Left cardiac atrium (tissue), 4 donors: ENCODE results near the gene CPA5. TPM values are rescaled to one million over a fixed set of nuclear protein-coding genes. Genes with fewer than 3 reads are reported as not detected.
A peak's percentile ranks its signal among the peaks of the same experiment; 100 is the strongest.

Experiments
- ATAC-seq, 2 donors: fragments of 200-7000 bp; cut with Tn5 transposase; one replicate each; pipeline ENCODE4 v1.9.1; 2020; ENCODE audit warnings: mild to moderate bottlenecking in 2 of 2, moderate library complexity in 2 of 2
- DNase-seq: peaks from one replicate; pipeline ENCODE4 v3.0.0-alpha.2; 2020
- intact Hi-C, 2 donors: fragments of 100-400 bp; cut with DNase I; formaldehyde crosslinking; loops; one replicate each; pipeline versions ENCODE4 v1.14.1 to v1.15.1; 2022 to 2023
- total RNA-seq, 2 donors: library from RNA; stranded (reverse); fragmentation: NEBNext Ultra II Directional; extraction: Animal tissue kit (Norgen Biotek cat#: 25700); gene quantifications; one replicate each; pipeline ENCODE4 v1.2.1, GENCODE V29; 2021
- donor health status: DM: no; HTN: yes; CAD: no.
- donor health status: DM: no; HTN: yes; CAD: no; lungs with severe emphysema.
- donor health status: DM: yes; HTN: yes; CAD: no.
- donor health status: Dilated cardiomyopathy.

The CPA5 gene
- total RNA-seq, 2 donors from 2014 or later: not detected

DNA sequence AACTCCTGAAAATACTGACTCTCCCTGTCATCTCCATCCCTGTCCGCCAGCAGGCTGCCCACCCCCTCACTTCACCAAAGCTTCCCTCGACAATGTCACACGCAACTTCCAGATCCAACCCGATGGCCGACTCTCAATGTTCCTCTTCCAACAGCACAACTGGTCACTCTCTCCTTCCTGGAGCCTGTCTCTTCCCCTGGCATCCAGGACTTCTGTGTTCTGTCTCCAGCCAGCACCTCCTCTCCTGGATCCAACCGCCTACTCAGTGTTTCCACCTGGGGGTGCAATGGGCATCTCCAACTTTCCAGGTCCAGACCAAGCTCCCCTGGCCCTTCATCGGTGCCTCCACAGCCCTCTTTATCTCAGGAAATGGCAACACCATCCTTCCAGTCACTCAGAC is 8.6 kb downstream of the CPA5 start:
- intact Hi-C loops: no loop called here
- no peak for ATAC-seq
- no peak for DNase-seq

DNA sequence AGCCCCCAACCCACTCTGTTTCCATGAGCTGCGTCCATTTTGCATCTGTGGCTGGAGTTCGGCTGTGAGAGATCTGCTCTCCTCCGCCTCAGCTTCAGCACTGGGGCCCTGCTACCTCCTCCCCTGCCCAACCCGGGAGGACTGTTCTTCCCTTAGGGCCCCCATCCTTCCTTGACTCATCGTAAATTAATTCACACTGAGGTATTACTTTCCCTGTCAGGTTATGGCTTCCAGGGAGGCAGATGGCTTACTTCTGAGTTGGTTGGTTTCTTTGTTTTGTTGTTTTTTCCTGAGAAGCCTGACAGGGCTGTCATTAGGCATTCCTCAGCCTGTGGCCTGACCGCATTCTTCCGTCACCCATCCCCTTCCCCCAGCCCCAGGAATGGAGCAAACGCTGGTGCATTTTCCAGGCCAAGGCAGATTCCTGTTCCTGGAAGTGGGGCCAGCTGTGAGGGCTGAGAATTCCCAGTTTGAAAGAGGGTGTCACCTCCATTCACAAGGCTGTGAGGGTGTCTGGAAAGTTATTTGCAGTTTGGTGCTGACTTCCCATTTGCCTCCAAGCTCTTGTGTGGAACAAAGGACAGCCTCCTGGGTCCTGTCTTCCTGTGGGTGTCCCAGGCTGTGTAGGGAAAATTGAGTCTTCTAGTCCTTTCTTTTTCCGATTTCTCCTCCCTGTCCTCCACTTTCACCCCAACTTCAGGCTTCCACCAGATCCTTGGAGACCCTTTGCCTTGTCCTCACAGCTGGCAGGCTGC is 11.7 kb downstream of the CPA5 start:
- peak; percentile 82 to 87 for ATAC-seq
- intact Hi-C loops: no loop called here
- DNase-seq: peak; percentile 53

DNA sequence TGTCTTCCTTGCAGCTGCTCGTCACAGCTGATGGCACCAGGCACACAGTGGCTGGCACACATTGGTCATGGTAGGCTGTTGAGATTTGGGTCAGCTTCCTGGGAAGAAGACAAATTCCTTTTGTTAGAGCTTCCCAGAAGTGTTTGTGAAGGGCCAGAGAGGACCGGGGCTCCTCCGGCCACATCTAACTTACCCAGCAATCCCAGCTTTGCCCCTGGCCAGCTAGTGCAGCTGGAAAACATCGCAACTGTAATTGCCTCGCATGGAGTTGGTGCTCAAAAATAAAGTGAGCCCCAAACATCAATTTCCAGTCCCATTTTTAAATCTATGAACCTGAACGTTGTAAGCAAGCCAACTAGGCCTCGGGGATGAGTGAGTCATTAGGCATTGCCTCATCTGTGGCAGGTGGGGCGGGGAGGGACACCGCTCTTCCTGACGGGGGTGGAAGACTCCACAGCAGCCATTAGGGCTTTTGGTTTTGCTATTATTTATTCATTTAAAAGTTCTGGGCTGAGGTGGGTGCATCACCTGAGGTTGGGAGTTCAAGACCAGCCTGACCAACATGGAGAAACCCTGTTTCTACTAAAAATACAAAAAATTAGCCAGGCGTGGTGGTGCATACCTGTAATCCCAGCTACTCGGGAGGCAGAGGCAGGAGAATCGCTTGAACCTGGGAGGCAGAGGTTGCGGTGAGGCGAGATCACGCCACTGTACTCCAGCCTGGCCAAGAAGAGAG is 12.4 kb downstream of the CPA5 start:
- DNase-seq (no peak), ATAC-seq (peak; percentile 9 to 77)
- intact Hi-C loops: no loop called here

DNA sequence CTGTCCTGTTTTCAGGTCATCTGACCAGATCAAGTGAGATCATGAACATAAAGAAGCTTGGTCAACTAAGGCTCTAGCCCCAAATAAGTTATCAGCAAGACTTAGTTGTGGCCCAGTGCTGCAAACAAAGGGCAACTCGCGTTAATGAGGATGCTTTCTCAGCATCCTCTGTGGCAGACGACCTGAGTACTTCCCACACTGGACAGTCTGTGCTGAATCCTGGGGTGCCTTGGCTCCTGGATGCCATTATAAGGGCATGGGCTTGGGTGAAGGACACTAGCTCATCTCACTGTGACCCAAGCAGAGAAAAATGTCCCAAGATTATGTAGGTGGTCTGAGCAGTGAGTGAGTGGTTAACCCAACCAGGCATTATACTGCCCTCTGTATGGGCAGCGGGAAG is 13.9 kb downstream of the CPA5 start:
- DNase-seq (no peak), ATAC-seq (no peak)
- intact Hi-C loops: no loop called here

DNA sequence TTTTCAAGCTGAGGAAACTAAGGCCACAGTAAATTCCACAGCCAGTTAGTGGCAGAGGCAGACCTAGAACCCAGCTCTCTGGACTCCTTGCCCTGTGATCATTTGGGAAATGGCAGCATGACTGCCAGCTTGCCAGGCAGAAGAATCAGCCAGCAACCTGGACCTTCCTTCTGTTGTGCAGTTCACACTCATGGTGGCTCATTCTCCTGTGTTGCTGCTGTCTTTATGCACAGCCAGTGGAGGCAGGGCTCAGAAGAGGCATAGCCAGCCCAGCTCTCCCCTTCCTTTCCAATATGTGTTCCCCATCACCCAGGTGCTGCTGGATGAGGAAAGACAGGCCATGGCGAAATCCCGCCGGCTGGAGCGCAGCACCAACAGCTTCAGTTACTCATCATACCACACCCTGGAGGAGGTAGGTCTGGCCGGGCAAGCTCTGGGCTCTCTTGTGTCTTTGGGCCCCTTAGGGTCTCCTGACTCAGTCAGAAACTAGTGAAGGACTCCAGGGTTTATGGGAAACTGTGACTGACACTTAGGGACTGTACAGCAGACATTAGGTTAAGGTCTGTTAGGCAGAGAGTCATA is 14.8 kb downstream of the CPA5 start:
- intact Hi-C loops: no loop called here
- ATAC-seq: no peak
- no peak for DNase-seq

DNA sequence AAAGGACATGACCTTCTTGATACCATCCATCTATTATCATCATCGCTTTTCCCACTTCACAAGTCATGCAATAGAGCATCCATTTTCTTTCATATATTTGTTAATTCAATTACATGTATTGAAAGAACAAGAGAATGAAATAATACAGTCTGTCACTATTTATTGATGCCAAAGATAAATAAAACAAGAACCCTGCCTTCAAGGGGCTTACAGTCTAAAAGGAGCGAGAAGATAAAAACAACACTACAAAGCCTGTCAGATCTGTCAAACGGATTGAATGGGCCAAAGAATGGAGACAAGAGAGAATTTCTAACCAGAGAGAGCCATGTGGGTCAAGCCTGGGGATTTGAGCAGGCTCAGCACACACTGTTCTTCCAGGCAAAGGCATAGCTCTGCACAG is 15.9 kb downstream of the CPA5 start:
- ATAC-seq (no peak), DNase-seq (no peak)
- intact Hi-C loops: no loop called here

DNA sequence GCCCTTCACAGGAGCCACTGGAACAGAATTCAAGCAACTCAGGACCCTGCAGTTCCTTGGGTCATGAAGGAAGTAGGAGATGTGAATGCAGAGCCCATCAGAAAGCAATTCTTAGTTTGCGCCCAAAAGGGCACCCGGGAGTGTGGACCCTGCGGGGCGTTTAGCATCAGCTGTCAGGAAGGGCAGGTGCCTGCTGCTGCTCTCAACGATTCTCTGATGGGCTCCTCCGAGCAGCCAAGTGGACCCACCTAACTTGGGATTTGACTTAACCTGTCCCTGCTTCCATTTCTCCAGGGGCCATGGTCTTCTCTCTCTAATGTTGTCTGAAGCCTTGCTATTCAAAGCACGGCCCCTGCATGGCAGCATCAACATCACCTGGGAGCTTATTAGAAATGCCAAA is 17.1 kb downstream of the CPA5 start:
- no peak for ATAC-seq
- DNase-seq: no peak

DNA sequence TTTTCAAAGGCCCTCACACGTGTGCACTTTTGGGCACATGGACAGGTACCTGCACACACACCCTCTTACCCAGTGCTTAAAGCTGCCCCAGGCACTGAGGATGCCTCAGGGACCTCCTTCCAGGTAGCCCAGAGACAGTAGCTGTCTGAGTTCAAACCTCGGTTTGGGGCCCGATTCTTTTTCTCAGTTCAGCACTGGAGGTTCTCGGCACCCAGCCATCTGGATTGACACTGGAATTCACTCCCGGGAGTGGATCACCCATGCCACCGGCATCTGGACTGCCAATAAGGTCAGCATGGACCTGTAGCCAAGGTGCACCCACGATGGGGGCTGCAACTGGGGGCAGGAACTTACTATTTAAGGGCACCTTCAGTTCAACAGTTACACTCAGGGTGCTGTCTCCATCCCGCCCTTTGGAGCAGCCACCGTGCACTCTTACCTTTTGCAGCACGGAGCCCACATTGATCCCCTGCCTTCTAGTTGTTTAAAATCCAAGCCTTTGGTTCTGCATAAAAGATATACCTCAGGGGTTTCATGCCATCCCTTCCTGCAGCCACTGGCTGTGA is 17.7 kb downstream of the CPA5 start:
- intact Hi-C loops: no loop called here
- DNase-seq: no peak
- no peak for ATAC-seq

More for the DNA sequence above, 17.1 kb downstream of the CPA5 start:
- intact Hi-C loops: no loop called here

DNA sequence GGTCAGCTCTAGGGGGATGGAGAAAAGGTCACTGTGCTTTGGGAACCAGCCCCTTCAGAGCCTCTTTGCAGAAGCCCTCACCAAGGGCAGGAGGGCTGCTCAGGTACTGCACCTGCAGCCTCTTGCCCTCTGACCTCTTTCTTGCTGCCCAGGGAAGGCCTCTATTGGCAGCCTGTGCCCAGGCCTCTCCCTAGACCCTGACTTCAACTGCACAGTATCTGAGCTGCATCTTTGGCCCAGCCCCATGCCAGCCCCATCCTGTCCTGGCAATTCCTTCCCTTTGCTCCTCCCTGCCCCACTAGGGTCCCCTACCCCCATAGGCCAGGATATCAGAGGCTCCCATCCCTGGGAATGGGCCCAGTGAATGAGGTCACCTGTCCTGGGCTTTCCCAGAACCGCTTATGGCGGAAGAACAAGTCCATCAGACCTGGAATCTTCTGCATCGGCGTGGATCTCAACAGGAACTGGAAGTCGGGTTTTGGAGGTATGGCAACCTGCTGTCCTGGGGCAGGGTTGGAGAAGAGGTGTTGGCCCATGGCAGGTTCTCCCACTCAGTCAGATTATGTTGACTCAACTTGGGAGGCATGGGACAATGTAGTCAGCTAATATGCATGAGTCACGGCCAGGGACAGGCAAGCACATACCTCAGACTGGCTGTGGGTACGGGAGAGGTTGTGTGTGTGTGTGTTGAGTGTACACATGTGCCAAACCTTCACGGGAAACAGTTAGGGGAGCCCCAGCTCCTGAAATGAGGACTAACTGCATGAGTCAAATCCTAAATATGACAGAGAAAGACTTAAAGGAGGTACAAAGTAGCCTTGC is 18.6 kb downstream of the CPA5 start:
- DNase-seq: no peak
- no peak for ATAC-seq
- intact Hi-C loops: no loop called here

DNA sequence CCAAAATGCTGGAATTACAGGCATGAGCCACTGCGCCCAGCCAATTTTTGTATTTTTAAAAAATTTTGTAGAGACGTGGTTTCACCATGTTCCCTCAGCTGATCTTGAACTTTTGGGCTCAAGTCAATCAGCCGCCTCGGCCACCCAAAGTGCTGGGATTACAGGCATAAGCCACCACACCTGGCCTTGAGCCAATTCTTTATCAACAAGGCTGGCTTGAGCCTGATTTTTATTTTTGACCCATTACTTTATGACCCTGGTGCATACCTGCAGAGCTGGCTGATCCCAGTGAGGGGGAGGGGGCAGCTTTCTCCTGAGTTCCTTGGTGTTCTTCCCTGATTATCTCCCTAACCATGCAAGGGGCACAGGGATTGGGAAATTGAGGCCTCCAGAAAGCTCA is 19.8 kb downstream of the CPA5 start:
- no peak for ATAC-seq
- intact Hi-C loops: no loop called here
- no peak for DNase-seq

DNA sequence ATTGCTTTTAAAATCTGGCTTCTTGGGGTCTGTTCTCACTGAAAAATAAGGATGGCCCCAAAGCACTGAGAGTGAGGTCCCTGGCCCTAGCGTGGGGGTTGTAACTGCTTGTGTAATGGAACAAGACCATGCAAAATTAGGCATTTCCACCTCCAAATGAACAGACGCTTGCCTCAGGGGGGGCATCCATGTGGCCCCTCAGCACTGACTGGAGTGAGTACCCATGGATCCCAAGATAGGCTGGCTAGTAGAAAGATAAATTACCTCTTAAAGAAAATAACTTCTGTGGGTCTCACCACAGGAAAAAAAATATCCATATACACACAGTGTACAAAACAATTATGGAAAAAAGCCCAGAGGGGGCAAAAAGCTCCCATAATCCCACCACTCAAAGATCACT is 20.5 kb downstream of the CPA5 start:
- intact Hi-C loops: no loop called here
- ATAC-seq: no peak
- DNase-seq: no peak

DNA sequence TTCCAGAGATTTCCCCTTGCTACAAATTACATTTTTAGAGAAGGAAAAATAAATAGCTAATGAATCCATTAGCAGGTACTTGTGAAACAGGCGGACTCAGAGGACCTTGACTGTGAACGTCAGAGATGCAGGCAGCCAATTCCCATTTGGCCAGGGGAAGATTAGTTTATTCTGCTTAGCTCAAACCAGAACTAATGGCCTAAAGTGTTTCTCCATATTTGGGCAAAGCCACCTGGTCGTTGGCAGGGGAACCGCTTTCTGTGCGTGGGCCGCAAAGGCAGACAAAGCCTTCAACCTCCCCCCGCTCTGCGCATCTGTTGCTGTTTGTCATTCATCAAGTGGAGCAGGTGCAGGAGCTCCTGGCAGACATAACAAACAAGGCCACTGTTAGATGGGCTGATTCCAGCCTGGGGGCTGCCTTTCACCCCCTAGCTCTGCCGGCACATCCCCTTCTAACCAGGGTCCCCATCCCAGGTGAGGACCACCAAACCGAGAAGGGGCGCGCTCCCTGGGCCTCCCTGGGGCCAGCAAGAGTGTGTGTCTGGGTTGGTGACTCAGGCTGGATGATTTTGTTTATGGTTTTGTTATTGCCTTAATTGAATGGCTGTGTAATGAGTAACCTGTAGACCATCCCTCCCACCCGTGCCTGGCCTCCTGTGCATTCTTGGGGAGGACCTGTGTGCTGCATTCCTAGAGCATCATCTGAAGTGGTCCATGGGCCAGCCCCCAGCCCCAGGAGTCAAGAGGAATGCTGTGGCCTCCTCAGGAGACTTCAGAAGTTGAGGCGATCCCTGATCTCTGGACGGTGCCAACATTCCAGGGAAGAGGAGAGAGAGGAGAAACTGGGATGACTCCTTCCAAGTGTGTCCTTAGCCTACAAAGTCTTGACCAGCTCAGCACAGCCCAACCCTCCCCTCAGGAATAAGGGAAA is 21.2 kb downstream of the CPA5 start:
- ATAC-seq (no peak), DNase-seq (no peak)
- intact Hi-C loops: no loop called here

DNA sequence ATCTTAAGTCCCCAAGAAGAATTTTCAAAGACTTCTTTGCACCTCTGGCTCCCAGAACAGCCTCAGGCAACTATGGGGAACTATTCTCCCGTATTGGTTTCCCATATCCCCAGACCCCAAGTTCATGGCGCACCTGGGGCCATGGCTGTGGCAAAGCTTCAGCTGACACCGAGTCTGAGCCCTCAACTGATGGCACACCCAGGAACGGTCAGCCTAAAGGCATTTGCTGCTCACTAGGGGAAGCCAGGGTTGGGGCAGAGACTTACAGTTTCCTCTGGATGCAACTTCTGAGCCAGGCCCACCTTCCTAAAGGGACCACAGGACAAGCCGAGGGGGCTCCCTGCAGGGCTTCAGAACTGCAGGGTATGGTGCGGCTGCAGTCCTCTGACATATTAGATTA is 21.9 kb downstream of the CPA5 start:
- ATAC-seq (no peak), DNase-seq (no peak)
- intact Hi-C loops: no loop called here

DNA sequence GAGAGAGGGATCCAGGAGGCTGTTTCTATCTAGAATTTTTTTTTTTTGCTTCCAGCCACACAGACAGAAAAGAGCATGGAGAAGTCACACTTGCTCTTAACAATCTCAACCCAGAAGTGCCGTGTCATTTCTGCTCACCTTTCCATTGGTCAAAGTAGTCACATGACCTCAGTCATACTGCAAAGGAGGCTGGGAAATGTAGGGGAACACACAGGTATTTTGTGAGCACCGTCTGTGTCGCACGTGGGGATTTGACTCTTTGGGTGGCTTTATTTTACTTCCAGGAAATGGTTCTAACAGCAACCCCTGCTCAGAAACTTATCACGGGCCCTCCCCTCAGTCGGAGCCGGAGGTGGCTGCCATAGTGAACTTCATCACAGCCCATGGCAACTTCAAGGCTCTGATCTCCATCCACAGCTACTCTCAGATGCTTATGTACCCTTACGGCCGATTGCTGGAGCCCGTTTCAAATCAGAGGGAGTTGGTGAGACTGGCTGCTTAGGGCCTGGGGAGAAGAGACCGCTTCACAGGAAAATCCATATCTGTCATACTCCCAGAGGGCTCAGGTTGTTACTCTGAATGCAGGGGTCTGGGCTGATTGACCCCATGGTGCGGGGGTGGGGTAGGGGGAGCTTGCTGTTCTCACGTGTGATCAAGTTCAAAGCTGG is 22.6 kb downstream of the CPA5 start:
- ATAC-seq (no peak), DNase-seq (no peak)
- intact Hi-C loops: no loop called here

DNA sequence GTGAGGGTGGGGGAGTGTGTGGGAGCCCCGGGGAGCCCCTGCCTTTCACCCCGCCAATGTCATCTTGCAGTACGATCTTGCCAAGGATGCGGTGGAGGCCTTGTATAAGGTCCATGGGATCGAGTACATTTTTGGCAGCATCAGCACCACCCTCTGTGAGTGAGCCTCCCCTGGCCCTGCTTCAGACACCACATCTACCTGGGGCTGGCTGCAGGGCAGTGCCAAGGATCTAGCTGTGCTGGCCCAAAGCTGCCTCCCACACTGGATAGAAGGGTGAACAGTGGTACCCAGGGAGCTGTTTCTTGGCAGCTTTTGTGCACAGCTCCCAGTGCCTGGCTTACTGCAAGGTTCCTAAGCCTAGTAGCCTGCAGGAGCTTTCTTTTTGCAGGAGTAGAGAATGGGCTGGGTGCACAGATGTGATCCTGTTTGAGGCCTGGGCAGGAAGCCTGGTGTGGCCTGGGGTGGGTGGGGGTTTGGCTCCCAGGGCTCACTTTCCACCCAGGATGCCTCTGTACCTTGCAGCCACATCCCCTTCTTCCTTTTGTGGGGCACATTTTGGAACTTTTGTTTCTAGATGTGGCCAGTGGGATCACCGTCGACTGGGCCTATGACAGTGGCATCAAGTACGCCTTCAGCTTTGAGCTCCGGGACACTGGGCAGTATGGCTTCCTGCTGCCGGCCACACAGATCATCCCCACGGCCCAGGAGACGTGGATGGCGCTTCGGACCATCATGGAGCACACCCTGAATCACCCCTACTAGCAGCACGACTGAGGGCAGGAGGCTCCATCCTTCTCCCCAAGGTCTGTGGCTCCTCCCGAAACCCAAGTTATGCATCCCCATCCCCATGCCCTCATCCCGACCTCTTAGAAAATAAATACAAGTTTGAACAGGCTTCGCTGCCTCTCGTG is 23.5 kb downstream of the CPA5 start:
- ATAC-seq (no peak), DNase-seq (no peak)
- intact Hi-C loops: no loop called here

DNA sequence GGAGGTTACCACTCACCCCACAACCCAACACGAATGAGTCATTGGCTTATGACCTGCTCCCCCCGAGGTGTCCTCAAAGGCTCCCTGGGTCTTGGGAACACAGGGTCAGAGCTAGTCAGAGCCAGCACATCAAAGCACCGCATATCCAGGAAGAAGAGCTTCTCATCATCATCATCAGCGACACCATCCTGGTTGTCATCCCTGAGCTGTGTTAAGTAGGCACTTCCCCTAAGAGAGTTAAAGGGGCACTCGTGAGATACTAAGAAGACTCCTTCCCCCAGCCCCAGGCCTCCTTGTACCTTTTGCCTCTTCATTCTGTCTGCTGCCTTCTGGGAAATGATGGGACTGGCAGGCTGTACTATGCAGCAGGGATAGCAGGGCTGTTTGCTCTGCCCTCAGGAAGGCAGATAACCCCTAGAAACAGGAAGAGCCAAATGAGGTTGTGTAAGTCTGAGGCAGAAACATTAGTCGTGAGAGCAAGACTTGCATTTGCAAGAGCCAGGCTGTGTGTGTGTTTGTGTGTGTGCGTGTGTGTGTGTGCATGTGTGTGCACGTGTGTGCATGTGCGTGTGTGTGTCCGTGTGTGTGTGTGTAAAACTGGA is 24.6 kb downstream of the CPA5 start:
- no peak for DNase-seq
- intact Hi-C loops: no loop called here
- peak; percentile 39 to 68 for ATAC-seq
